Measurements from ENCODE around the gene SCAF8.

DNA sequence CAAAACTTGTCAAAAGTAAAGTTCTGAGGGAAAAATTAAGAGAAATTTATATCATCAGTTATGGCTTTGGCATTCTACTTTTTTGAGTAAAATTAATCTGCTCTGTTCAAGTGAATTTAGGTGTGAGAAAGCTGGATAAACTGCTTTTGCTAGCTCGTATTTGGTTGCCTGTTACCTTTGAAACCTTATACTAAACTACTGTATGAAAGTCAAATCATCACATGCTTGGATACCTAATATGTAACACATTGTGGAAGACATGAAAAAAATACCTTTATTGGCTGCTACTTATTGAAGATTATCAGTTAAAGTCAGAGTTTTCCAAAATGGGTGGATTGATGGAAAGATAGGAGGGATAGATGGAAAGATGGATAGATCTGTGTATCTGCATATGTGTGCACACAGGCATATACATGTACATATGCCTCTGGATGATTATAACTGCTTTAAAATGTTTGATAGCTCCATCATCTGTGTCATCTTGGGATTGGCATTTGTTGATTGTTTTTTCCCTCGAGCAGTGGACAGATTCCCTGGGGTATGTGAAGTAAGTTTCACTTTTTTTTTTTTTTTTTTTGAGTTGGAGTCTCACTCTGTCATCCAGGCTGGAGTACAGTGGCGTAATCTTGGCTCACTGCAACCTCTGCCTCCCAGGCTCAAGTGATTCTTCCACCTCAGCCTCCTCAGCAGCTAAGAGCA lies 24.3 kb downstream of the SCAF8 start:
- no peak for TF ChIP-seq EZH2 (optimal IDR thresholded peaks at IDR 0.05; ENCODE audit: low read depth, low read length)
- TF ChIP-seq, protein P1, sequence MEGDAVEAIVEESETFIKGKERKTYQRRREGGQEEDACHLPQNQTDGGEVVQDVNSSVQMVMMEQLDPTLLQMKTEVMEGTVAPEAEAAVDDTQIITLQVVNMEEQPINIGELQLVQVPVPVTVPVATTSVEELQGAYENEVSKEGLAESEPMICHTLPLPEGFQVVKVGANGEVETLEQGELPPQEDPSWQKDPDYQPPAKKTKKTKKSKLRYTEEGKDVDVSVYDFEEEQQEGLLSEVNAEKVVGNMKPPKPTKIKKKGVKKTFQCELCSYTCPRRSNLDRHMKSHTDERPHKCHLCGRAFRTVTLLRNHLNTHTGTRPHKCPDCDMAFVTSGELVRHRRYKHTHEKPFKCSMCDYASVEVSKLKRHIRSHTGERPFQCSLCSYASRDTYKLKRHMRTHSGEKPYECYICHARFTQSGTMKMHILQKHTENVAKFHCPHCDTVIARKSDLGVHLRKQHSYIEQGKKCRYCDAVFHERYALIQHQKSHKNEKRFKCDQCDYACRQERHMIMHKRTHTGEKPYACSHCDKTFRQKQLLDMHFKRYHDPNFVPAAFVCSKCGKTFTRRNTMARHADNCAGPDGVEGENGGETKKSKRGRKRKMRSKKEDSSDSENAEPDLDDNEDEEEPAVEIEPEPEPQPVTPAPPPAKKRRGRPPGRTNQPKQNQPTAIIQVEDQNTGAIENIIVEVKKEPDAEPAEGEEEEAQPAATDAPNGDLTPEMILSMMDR (IDR thresholded peaks at IDR 0.05; ENCODE audit: low read length), result no peak
- TF ChIP-seq EZH2phosphoT487 (IDR thresholded peaks at IDR 0.05; ENCODE audit: low read length), result no peak

Data from MM.1S (cell line).